ENCODE results near the gene COPS4.
A peak's percentile ranks its signal among the peaks of the same experiment; 100 is the strongest.
"Not testable (repeated sequence)": the region's sequence is repeated elsewhere in the genome, so short reads cannot be mapped to it uniquely, and the experiment has no call there.

The COPS4 gene

DNA sequence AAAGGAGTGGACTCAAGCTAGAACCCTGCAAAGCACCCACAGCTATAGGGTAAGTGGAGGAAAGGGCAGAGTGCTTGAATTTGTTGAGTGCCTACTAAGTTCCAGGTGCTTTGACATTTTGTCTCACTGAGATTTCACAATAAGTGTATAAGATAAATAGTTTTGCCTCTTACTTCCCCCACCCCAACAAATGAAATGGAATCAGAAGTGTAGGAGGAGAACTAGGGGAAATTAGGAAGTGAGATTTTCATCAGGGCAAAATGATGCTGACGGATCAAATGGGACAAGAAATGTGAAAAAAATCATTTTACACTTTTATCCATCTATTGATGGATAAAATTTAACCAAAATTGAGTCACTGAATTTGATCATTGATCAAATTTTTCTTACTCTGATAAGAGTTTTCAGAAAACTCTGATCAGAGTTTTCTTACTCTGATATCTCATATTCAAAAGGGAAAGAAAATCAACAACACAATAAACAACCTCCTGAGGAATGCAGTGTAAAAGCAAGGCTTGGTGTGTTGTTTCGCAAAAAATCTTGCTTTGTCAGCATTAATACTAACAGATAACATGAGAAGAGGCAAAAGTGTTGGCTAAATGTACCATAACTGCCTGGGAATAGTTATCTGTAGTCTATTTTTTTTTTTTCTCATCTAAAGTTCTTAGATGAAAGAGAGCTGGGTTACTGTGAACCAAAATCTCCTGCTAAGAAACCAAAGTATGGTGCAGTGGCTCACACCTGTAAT, 54.6 kb downstream of the COPS4 start:
- no peak for DNase-seq

DNA sequence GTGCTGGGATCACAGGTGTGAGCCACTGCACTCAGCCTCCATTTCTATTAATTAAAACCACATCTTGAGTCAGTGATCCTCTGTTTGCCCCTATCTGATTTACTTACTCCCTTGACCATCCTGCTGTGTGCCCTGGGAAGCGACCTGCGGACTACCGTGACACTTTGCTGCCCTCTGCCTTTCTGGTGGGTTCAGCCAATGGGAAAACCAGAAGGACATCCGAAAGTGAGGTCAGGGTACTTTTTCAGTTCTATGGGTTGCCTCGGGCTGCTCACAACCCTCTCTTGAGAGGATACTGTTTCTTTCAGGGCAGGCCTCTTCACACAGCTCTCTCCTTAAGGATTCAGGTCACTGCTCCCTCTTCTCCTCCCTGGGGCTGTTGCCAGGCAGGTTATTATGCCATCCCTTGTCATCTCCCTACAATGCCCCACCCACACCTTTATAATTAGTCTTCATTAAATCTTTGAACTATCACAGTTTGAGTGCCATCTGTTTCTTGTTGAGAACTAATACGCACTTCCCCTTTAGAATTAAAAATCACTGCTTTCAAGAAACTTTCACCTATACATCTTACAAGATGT, 58.2 kb downstream of the COPS4 start:
- no peak for DNase-seq

DNA sequence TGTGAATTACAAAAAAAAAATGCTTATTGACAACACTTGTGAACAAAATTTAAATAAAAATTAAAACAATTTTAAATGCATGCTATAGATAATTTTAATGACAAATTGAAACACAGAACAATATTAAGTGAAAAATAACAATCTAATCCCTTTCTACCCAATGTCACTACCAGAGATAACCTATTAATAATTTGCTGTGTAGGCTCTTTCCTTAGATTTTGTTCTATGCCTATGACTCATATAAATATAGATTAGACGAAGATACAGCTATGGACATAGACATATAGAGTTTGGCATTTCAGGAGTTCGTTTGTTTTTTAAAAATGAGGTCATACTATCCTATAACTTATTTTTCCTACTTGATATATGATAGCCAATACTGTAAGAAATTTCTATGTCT, 61.4 kb downstream of the COPS4 start:
- no peak for DNase-seq

DNA sequence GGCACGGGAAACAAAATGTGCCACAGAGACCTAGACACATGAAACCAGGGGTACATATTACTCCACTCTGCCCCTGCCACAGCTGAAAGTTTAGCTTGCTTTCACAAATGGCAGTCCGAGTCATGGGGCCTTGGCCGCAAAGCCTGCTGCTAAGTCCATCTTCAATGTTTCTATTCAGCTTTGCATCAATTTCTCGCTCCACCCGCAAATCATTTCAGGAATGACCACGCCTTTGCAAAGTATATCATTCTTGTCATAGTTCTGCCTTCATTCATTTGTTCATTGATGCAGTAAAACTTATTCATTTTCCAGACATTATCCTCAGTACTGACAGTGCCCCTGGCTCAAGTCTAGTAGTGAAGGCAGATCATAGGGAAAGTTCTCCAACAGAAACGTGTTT, 70.0 kb downstream of the COPS4 start:
- DNase-seq = no peak

DNA sequence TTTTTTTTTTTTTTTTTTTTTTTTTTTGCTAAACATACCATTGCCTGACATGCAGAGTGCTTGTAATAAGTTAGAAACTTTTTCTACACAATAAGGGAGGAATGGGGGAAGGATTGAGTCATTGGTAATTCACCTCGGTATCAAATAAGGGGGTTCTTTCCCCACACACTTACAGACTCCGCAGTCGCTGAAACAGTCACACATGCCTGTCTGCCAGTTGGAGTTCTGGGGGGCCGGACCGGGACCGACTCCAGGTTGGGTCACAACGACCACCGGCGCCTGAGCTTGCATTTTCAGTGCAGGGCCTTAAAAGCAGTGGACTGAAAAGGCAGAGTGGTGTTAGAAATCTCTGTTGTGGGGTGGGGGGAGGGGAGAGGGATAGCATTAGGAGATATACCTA, 72.6 kb downstream of the COPS4 start:
- DNase-seq = no peak

DNA sequence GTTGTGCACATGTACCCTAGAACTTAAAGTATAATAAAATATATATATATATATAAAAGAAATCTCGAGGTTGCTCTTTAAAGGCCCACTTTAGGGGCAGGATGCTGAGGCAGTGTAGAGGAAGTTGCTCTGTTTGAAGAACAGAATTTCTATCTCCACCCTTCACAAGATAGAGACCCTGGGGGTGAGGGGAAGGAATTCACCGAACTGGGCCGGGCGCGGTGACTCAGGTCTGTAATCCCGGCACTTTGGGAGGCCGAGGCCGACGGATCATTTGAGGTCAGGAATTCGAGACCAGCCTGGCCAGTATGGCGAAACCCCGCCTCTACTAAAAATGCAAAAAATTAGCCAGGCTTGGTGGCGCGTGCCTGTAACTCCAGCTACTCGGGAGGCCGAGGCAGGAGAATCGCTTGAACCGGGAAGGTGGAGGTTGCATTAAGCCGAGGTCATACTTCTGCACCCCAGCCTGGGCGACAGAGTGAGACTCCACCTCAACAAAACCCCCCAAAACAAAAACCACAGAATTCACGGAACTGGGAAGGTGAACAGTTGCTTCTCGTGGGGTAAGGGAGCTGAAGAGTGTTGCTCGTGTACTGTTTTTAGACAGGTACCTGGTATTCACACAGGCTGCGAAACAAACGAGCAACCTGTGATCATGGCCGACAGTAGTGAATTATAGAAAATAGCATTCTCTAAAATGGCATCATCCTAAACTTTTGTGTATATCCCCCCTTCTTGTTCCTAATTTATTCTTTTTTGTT, 73.3 kb downstream of the COPS4 start:
- no peak for DNase-seq

DNA sequence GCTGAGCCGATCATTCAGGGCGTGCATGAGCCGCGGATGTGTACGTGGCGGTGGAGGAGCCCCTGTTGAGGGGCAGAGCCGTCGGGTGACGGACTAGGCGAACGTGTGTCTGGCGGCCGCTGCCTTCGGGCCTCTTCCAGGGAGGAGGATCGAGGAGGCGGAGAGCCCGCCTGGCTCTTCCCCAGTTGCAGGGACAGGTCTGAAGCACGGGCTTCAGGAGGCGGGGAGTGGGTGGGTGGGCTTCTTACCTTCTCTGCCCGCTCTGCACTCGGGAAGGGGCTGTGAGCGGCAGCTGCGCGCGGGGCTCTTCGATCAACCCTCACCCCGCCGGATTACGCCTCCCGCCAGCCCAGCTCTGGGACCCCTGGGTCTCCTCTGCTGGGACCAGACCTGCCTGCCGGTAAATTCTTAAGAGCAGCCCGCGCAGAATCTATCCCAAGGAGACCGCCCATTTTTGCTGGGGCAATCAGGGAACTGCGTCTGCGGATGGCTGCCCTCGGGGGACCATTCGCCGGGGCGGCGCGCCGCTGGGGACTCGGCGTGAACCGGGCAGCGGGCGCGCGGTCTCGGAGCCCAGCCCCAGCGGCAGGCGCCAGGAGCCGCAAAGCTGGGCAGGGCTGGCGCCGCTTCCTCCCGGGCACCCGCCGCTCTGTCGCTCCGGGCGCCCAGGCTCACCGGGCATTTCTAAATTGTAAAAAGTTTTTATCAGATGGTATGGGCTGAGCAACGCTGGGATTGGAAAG, 74.7 kb downstream of the COPS4 start:
- peak in 4 of 5 experiments; percentile 11 to 44 (median 24) for DNase-seq

DNA sequence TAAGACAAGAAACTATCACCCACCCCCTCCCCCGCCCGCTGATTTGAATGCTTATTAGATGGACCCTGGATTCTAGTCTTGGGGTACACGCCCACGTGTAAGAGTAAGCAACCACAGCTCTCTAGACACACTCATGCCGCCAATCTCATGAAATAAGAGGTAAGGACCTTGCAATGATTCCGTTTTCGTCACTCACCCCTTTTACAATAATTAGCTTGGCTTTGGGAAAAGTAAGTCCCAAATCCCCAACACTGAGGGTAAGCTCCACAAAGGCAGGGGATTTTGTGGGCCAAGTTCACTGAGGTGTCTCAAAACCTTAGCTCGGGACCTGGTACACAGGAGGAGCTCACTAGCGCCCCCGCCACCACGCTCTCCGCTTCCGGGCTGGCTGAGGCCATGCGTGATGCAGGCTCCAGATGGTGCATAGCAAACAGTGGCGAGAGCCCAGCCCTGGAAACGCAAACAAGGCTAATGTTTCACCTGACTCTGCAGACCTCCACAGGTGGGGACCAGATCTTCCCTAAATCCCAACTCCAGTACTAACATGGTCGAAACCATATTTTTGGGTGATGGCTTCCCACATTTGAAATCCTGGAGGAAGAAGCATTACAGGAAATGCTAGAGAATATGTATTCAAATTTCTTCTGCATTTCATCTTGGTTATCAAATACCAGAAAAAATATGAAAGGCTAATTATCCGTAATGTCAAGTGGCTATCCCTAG, 75.4 kb downstream of the COPS4 start:
- peak; percentile 58 to 88 (median 80) for DNase-seq

DNA sequence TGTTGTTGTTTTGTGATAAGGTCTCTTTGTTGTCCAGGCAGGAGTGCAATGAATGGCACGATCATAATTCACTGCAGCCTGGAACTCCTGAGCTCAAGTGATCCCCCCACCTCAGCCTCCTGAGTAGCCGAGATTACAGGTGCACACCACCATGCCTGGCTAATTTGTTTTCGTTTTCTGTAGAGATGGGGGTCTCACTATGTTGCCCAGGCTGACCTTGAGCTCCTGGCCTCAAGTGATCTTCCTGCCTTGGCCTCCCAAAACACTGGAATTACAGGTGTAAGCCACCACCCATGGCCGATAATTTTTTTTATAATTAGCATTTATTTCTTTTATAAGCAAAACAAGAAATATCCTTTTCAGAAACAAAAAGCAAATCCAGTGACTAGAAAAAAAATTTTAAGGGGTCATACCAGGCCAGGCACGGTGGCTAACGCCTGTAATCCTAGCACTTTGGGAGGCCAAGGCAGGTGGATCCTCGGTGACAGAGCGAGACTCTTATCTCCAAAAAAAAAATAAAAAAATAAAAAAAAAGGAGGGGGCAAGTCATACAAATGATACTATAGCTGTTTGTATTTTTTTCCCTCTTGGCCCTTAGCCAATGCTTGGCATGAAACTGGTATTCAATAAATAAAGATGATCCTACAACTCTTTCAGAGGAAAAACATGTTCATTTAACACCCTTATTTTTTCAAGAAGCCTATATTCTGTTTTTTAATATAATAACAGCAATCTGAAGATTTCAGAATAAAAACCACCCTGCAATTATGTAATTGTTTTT, 76.2 kb downstream of the COPS4 start:
- no peak for DNase-seq

DNA sequence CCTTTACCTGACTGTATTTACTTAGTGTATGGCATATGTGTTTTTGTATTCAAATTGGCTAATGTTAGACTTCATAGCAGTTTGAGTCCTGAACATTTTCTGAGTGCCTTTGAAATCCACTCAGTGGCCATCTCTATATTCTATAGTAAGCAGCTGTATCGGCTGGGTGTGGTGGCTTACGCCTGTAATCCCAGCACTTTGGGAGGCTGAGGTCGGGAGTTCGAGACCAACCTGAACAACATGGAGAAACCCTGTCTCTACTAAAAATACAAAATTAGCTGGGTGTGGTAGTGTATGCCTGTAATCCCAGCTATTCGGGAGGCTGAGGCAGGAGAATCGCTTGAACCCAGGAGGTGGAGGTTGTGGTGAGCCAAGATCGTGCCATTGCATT, 76.8 kb downstream of the COPS4 start:
- not testable (repeated sequence) for DNase-seq

DNA sequence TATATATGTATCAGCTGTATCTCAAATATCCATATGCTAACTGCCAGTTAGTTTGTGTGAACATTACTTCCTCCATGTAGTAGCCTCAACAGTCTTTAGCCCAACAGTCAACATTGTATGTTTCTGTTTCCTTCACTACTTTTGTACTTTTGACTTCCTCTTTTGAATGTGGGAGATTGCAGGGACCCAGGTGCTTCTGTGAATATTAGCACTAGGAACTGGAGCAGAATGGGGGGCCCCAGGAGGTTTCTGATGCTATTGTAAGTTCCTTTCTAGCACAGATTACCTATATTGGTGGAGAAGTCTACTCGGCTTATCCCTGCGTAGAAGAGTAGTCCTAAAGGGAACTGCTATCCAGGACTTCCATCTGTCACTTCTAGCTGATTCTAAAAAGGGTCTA, 77.2 kb downstream of the COPS4 start:
- DNase-seq = no peak

DNA sequence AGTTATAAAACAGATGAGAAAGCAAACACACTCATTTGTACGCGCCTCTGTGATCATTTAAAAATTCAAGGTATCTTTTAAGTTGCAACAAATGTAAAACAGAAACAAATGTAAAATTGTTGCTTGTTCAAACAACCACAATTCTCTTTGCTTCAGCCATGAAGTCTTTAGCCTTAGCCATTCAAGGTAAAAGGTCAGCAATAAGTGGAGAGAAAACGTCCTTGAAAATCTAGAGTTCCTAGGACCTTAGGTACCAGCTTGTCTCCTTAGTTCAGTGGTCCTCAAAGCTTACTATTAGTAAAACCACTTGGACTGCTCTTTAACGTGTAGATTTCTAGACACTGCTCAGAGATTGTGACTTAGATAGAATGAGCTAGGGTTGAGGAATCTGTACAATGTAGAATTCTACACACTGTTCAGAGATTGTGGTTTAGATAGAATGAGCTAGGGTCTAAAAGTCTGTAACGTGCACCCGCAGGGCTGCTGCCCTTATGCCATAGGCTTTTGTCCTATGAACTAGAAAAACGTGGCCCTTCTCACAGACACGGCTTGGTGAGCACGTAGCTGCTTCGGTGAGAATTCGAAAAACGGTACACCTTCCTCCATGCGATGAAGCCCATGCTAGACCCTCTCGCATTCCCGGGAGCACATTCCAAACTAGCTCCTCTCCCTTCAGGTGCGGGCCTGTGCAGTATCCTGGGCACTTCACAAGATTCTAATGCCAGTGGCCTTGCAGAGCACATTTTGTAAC, 77.9 kb downstream of the COPS4 start:
- peak in 2 of 5 experiments; percentile 16 to 38 for DNase-seq

DNA sequence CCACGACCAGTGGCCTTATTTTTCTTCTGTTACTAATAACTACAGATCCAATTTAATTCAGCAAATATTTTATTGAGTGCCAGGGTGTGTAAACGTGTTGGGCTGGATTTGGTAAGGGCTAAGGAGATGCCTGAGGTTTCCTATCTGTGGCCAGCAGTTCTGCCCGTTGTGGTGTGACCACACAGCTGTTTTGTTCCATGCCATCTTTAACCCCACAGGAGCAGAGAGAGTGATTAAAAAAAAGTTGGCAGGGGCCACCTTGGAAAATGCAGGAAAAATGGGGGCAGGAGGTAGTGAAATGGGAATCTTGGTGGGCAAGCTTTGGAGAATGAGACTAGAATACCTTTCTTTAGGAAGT, 78.4 kb downstream of the COPS4 start:
- peak in 1 of 5 experiments; percentile 28 for DNase-seq

DNA sequence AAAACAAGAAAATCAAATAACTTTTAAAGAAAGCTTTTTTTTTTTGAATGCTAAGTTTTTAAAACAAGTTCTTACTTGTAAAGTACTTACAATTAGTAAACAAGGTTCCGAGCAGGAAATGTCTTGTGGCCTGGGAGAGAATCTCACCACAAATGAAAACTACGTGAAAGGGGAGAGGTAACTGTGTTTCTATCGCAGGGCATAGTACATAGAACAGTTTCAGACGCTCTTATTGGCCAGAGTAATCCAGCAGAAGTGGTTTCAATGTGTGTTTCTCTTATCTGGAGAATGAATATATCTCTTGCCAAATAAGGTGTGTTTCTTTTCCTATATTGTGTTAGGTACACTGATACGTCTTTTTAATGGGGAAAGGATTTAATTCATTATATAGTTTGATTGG, 79.6 kb downstream of the COPS4 start, which contains the start of gene PLAC8:
Gene PLAC8 (minus strand): TSS at position 154 of the 400 bp plus-strand sequence. CDS start 6,808 bp downstream, outside the sequence.
- DNase-seq = peak in 3 of 5 experiments; percentile 27 to 82 (median 71)

DNA sequence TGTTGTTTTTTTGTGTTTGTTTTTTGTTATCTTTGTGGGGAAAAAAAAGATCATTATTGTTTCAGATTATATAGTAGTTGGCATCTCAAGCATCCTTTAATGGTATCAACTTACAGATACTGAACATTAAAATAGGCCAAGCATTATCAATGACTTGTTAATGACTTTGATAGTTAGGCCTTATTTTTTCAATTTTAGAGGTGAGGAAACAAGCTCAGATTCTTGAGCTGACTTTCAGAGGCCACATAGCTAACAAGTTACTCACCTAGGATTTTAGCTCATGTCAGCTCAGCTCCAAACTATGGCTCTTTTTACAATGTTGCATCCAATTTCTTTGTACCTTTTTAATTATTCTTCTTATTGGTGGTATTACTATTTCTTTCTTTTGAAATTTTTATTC, 80.0 kb downstream of the COPS4 start:
- DNase-seq = no peak

DNA sequence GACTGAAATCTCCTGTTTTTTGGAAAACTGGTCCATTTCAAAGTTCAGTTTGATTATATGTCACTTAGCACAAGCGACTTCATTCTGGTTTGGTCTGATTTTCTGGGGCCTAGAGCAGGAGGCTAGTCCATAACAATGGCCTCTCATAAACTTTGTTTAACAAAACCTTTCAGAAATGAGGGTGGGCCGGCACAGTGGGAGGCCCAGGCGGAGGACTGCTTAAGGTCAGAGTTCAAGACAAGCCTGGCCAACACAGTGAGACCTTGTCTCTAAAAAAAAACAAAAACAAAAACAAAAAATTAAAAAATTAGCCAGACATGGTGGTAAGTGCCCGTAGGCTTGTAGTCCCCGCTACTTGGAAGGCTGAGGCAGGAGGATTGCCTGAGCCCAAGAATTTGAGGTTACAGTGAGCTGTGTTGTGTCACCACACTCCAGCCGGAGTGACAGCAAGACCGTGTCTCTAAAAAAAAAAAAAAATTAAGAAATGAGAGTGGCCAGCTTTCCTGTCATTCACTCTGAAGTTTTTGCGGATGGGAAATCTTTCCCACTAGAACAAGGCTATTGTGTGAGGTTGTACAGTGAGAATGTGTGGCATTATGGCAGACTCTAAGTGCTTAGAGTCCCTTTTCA, 80.8 kb downstream of the COPS4 start:
- no peak for DNase-seq

DNA sequence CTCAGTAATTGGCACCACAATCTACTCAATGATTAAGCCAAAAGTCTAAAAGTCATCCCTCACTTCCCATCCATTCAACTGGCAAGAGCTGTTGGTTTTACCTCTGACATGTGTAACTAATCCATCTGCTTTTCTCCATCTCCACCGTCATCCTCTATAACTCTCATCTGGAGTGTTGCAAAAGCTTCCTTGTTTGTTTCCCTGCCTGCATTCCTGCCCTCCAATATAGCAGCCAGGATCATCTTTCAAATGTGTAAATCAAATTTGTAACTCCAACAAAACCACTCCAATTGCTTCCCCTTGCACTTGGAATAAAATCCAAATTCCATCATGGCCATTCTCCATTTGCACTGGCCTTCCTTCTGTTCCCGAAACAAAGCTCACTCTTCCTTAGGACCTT, 83.9 kb downstream of the COPS4 start:
- no peak for DNase-seq

DNA sequence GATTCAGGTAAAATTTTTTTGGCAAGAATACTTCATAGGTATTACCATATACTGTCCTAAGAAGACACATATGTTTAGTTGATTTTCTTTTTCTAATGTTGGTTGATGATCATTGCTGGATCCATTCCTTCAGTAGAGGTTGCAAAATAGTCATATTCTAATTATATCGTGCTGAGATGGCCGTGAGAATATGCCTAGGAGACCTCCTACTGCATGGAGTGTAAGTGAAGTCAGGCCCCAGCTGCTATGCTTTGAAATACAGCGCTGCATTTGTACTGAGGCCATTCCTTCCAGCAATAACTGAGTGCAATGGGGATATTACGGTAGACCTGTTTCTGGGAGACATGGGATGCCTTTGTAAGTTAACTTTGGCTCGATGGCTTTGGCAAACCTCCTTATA, 86.3 kb downstream of the COPS4 start:
- no peak for DNase-seq

DNA sequence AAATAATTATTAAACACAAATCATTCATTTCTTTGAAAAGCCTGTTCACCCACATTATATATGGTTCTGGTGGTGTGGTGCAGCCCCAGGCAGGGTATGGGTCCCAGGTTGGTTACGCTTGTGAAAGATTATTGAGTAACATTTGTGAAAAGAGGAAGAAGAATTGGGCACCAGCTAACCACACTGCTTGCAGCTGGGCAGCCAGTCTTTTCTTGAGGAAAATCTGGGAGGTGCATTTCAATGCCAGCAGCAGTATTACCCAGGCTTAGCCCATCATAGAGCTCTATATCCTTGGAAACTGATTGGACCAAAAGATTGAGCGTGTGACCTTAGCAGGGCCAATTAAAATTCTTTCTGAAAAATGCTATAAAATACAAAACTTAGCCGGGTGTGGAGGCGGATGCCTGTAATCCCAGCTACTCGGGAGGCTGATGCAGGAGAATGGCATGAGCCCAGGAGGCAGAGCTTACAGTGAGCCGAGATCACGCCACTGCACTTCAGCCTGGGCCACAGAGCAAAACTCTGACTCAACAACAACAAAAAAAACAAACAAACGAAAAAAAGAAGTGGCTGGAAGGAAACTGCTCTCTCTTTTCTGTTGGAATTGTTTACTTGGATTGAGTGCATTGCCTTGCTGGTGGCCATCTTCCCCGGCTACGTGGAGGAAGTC, 89.3 kb downstream of the COPS4 start:
- no peak for DNase-seq

Data from T-helper 2 cell (primary cell).